ENCODE measurements around the gene ORAI1. TPM values are rescaled to one million over a fixed set of nuclear protein-coding genes. Genes with fewer than 3 reads are reported as not detected.
A peak's percentile ranks its signal among the peaks of the same experiment; 100 is the strongest.
"Not testable (repeated sequence)": the region's sequence is repeated elsewhere in the genome, so short reads cannot be mapped to it uniquely, and the experiment has no call there.

ORAI1 gene
- total RNA-seq, 1 donor from 2014 or later: 11.5 TPM

DNA sequence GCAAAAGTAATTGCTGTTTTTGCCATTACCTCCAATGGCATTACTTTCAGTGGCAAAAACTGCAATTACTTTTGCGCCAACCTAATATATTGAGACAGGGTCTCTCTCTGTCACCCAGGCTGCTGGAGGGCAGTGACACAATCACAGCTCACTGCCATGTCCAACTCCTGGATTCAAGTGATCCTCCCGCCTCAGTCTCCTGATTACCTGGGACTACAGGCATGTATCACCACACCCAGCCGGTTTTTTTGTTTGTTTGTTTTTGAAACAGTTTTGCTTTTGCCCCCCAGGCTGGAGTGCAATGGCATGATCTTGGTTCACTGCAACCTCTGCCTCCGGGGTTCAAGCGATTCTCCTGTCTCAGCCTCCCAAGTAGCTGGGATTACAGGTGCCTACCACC, 29.8 kb upstream of the ORAI1 start:
- intact Hi-C loops (cut with DNase I): no loop called here
- no peak for DNase-seq (ENCODE audit: missing footprints)
- no peak for ATAC-seq

DNA sequence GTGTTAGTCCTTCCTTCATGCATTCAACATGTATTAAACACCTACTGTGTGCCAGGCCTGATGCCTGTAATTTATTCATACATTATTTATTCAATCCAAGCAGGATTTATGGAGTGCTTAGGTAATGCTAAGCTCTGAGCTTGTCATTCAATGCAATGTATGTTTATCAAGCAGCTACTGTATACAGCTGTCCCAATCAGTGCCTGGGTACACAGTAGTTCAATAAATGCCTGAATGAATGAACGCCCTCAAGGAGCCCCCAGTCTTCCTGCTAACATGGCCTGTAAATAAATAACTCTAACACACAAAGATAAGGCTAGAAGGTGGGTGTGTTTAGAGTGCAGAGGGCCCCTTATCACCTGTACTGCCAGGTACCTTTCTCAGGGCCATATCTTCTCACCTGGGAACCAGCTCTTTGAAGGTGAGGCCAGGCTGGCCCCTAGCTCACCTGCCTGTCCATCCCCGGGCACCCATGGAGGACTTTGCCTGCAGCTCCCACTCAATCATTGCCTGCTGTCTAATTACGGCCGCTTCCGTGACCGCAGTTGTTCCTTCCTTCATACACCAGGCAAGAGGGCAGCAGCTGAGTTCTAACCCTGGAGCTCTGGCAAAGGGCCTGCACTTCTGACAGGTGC, 25.5 kb upstream of the ORAI1 start:
- ATAC-seq: no peak
- intact Hi-C loops (cut with DNase I): no loop called here
- DNase-seq (ENCODE audit: missing footprints): no peak

DNA sequence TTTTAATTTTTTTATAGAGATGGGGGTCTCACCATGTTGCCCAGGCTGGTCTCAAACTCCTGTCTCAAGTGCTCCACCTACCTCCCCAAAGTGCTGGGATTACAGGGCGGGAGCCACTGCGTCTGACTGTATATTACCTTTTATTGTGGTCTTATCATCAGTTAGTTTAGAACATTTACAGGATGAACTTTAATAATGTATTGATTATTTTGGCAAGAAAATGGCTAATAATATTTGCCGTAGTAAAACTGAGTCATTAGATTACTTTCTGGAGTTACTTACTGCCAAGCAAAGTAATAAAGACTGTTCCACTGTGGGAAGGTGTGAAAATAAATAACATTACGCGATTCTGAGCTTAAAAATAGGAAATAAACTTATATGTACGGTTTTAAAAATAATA, 23.6 kb upstream of the ORAI1 start:
- intact Hi-C loops (cut with DNase I): no loop called here
- no peak for ATAC-seq
- no peak for DNase-seq (ENCODE audit: missing footprints)

DNA sequence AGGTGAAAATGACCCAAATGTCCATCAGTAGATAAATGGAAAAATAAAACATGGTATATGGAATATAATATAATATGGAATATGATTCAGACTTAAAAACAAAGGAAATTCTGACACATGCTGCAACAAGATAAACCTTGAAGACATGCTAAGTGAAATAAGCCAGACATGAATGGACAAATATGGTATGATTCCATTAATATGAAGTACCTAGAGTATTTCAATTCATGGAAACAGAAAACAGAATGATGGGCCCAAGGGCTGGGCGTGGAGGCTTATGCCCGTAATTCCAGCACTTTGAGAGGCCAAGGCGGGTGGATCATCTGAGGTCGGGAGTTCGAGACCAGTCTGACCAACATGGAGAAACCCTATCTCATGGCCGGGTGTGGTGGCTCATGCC, 22.7 kb upstream of the ORAI1 start:
- ATAC-seq (no peak), DNase-seq (ENCODE audit: missing footprints) (no peak)
- intact Hi-C loops (cut with DNase I): no loop called here

DNA sequence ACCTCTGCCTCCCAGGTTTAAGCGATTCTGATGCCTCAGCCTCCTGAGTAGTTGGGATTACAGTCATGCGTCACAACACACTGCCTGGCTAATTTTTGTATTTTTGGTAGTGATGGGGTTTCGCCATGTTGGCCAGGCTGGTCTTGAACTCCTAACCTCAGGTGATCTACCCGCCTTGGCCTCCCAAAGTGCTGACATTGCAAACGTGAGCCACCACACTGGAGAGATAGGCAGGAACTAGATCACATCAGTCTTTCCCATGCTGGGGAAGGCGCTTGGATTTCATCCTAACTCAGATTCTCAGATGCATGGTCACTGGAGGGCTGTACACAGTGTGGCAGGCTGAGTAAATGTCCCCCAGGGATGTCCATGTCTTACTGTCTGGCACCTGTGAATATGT, 18.0 kb upstream of the ORAI1 start:
- no peak for ATAC-seq
- intact Hi-C loops (cut with DNase I): no loop called here
- DNase-seq (ENCODE audit: missing footprints): no peak

DNA sequence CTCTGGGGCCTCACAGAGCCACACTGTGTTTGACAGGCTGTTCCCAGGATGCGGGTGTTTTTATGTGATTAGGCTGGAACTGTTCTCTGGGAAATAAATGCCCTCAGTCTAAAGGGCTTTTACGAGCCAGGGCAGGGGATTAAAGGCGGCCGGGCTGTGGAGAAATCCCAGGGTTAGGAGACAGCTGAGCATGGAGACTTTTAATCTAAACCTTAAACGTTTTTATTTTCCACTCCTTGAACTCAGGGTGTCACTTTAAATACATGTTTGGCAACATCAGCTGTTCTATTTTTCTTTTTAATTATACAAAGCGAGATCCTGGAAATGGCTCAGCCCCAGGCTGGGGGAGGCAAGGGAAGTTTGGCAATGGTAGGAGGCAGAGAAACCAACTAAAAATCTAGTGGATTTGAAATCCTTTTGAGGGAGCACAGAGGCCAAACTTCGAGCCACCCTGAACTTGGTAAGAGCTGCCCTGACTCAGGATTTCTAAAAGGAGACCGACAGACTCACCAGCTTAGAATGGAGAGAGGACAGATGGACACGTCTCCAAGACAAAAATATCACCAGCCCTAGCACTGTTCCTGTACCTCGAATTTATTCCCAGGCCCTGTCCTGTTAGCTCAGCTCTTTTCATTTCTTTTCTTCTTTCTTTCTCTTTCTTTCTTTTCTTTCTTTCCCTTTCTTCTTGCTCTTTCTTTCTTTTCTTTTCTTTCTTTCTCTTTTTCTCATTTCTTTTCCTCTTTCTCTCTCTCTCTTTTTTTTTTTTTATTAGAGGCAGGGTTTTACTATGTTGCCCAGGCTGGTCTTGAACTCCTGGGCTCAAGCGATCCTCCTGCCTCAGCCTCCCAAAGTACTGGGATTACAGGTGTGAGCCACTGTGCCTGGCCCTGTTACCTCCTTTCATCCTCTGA, 15.8 kb upstream of the ORAI1 start:
- peak; percentile 46 for ATAC-seq
- intact Hi-C loops (cut with DNase I): no loop called here
- no peak for DNase-seq (ENCODE audit: missing footprints)

DNA sequence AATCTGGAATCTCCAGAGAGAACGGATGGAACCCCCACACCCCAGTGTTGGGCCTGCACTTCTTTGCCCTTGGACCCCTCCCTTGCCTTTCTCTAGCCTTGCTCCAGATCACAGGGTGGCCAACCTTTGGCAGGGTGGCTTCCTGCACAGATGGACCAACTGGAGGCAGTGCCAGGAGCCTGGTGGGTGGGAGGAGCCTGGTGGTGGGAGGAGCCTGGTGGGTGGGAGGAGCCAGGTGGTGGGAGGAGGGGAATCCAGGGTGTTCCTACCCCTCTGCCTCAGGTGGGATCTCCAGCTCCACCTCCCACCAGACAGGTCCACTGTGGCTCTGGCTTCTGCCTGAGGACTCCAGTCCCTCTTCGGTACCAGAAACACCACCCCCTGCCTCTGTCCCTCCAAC, 15.0 kb upstream of the ORAI1 start:
- intact Hi-C loops (cut with DNase I): no loop called here
- ATAC-seq: no peak
- DNase-seq (ENCODE audit: missing footprints): no peak

DNA sequence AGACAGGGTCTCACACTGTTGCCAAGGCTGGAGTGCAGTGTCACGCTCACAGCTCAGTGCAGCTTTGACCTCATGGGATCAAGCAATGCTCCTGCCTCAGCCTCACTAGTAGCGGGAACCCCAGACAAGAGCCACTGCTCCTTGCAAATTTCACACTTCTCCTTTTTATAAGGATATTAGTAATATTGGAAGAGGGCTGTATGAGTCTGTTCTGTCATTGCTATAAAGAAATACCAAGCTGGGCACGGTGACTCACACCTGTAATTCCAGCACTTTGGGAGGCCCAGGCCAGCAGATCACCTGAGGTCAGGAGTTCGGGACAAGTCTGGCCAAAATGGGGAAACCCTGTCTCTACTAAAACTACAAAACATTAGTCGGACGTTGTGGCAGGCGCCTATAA, 12.9 kb upstream of the ORAI1 start:
- no peak for DNase-seq (ENCODE audit: missing footprints)
- intact Hi-C loops (cut with DNase I): no loop called here
- ATAC-seq: no peak

DNA sequence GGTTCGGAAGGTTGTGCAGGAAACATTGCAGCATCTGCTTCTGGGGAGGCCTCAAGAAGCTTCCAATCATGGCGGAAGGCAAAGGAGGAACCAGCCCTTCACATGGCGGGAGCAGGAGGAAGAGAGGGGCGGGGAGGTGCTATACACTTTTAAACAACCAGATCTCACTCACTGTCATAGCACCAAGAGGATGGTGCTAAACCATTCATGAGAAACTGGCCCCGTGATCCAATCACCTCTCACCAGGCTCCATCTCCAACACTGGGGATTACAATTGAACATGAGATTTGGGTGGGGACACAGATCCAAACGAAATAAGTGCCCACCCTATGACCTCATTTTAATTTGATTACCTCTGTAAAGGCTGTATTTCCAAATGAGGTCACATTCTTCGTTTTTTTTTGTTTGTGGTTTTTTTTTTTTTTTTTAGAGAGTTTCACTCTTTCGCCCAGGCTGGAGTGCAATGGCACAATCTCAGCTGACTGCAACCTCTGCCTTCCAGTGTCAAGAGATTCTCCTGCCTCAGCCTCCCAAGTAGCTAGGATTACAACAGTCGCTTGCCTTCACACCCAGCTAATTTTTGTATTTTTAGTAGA, 11.4 kb upstream of the ORAI1 start:
- intact Hi-C loops (cut with DNase I): no loop called here
- ATAC-seq: no peak
- no peak for DNase-seq (ENCODE audit: missing footprints)

DNA sequence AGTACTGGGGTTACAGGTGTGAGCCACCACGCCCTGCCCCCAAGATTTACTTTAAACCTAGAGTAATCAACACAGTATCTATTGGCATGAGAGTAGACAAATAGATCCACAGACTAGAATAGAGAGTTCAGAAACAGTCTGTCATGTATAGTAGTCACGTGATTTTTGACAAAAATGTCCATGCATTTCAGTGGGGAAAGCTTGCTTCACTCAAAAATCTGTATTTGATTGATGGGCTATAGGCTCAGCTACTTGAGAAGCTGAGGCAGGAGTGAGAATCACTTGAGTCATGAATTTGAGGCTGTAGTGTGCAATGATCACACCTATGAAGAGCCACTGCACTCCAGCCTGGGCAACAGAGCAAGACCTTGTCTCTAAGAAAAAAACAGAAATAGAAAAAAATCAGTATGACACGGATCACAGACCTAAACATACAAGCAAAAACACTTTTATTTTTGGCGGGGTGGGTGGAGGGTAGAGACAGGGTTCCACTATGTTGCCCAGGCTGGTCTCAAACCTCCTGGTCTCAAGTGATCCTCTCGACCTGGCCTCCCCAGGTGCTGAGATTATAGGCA, 7.6 kb upstream of the ORAI1 start:
- intact Hi-C loops (cut with DNase I): no loop called here
- DNase-seq (ENCODE audit: missing footprints) (no peak), ATAC-seq (no peak)

DNA sequence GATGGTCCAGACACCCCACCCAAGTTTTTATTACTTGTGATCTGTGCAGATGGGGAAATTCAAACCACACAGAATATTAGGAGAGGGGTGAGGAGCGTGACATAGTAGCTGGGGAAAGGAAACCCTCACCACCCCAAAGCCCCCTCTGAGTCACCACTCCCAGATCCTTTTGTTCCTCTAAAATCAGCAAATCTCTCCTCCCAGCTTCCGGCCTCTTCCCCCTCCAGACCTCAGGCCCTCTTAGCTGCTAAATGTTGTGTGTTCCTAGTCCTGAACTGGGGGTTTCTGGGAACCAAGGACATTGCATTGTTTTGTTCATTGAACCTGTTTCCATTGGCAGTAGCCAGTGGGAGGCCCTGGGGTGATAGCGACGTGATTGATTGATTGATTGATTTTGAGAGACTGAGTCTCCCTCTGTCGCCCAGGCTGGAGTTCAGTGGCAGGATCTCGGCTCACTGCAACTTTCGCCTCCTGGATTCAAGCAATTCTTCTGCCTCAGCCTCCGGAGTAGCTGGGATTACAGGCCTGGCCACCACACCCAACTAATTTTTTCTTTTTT, 5.9 kb upstream of the ORAI1 start:
- peak; percentile 27 for ATAC-seq
- intact Hi-C loops (cut with DNase I): no loop called here
- no peak for DNase-seq (ENCODE audit: missing footprints)

DNA sequence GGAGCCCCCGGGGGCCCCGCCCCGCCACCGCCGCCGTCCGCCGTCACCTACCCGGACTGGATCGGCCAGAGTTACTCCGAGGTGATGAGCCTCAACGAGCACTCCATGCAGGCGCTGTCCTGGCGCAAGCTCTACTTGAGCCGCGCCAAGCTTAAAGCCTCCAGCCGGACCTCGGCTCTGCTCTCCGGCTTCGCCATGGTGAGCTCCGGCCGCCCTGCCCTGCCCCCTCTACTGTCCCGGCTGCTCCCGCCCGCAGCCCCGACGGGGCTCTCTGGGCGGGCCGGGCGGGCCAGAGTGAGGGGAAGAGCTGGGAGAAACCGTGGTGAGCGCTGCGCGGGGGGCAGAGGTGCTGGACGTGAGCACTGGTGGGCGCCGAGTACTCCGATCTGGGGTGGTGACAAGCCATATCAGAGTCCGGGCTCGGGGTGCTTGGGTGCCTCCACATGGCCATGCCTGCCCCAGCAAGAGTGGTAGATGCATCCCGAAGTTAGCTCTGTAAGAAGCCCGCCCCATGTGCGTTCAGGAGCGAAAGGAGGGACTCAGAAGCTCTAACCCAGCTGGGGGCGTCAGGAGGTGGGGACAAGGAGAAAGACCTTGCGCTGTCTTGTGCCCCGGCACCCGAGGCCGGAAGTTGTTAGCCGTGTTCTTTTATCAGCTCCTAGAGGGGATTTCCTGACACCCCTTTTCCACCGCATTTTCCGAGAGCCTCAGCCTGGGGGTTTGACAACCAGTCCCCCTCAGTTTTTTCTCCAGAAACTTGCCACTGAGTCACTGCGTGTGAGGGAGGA, 717 bp downstream of the ORAI1 start:
- peak; percentile 83 for DNase-seq (ENCODE audit: missing footprints)
- intact Hi-C loops (cut with DNase I): loop anchor here (2.0 to 5.0 kb wide), 3 partner anchors 45 to 60 kb away; partner anchors contain the start of gene KDM2B
- peak; percentile 34 for ATAC-seq

DNA sequence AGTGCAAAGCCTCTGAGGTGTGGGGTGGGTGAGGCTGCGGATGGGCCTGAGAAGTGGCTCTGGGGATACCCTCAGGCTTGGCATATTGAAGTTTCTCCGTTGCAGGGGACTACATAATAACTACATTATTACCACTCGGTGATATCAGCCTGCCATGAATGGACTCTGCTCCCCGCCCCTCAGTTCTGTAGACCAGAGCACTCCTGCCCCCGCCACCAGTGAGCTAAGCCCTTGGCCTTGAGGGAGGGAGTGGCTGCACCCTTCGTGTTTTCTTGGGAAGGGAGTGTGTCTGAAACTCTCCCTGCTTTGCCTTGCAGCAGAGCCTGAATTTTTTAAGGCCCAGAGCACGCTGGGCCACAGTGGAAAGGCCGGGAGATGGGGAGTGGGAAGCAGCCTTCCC, 1.7 kb downstream of the ORAI1 start:
- intact Hi-C loops (cut with DNase I): loop anchor here (5.0 kb wide), 2 partner anchors 44 to 59 kb away; no protein-coding TSS in a partner anchor
- DNase-seq (ENCODE audit: missing footprints) (no peak), ATAC-seq (no peak)

DNA sequence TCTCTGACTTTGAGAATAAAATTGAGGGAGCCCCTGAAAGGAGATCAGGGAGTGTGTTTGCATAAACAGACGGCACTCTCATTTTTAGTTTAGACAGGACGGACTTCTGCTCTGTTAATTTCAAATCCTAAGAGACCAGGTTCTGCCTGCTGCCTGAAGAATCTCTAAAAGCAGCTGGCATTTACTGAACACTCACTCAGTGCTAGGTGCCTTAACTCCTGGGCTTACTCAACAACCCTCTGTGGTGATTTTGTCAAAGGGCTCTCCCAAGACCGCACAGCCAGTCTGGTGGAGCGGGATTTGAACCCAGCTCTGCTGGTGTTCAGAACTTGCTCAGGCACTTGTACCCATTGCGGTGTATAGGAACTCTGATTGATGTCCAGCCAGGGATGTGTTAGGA, 2.2 kb downstream of the ORAI1 start:
- no peak for DNase-seq (ENCODE audit: missing footprints)
- intact Hi-C loops (cut with DNase I): loop anchor here (5.0 kb wide), 2 partner anchors 44 to 59 kb away; no protein-coding TSS in a partner anchor
- ATAC-seq: no peak

DNA sequence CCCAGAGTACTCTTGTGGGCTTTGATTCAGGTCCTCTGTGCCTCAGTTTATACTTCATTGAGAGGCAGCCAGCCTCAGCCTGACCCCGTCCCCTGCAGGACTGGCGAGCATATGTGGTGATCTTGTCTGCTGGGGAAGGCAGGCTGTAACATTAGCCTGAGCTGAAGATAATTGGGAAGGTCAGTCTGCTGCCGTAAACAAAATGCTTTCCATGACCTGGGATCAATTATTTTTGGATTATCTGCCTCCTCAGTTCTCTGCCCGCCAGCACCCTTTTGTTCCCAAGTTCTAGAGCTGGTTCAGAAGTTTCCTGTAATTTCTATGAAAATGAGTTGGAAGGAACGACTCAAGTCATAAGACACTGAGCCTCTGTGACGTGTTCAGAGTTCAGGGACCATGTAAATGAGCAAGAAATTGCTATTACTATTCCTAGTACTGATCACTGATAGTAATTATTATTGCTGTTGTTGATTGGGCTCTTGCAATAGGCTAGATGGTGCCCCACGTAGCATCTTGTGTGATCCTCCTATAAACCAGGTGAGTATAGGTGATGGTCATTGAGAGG, 4.5 kb downstream of the ORAI1 start:
- ATAC-seq (no peak), DNase-seq (ENCODE audit: missing footprints) (no peak)
- intact Hi-C loops (cut with DNase I): no loop called here

DNA sequence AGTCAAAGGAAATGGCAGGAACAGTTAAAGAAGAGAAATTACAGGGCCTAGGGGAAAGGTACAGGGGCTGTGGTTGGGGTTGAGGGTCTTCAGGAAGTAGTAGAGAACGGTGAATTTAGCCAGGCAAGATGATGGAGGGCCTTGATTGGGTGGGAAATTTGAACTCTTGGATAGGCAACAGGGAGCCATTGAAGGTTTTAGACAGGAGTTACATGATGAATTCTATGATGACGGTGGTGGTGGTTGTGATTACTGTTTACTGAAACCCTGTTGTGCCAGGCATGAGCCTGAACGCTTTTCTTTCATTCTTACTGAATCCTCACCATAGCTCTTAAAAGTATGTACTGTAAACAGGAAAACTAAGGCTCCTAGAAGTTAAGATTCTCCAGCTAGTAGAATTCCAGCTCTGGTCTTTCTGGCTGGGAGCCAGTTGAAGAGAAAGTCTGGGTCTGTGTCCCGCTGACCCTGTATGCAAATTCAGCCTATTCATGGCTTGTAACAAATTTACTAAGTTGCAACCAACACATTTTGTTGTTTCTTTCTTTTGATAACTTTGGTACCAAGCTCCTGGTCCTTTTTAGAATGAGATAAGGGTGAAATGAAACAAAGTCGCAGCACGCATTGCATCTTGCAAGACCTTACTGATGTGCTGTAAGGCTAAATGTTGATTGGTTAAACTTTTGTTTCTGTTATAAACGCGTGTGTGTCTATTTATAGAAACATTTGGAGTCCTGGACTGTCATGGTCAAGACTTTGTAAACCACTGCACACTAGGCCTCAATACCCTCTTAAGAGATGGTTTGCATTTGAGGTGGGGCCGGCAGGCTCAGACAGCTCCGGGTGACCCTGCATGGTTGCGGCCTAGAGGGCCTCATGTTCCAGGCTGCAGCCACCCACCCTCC, 6.0 kb downstream of the ORAI1 start:
- ATAC-seq (no peak), DNase-seq (ENCODE audit: missing footprints) (no peak)
- intact Hi-C loops (cut with DNase I): no loop called here

DNA sequence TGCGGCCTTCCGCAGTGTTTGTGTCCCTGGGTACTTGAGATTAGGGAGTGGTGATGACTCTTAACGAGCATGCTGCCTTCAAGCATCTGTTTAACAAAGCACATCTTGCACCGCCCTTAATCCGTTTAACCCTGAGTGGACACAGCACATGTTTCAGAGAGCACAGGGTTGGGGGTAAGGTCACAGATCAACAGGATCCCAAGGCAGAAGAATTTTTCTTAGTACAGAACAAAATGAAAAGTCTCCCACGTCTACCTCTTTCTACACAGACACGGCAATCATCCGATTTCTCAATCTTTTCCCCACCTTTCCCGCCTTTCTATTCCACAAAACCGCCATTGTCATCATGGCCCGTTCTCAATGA, 7.5 kb downstream of the ORAI1 start:
- ATAC-seq; DNase-seq (ENCODE audit: missing footprints); intact Hi-C loops (cut with DNase I): not testable (repeated sequence)
